Endodermal cell (in vitro differentiated cells): Measurements from ENCODE around the gene CATSPER4. TPM values are rescaled to one million over a fixed set of nuclear protein-coding genes. Genes with fewer than 3 reads are reported as not detected.

Experiments
- DNase-seq: peaks from one replicate; pipeline ENCODE4 v3.0.0-alpha.2; 2017
- H3K27ac ChIP-seq: 2 replicates; pipeline ENCODE4 v1.5.1; 2013; ENCODE audit warnings: mild to moderate bottlenecking, low read depth, low read length, moderate library complexity
- H3K27me3 ChIP-seq: 2 replicates; pipeline ENCODE4 v1.6.1; 2013; ENCODE audit warnings: mild to moderate bottlenecking, low read length, moderate library complexity; ENCODE audit not compliant: insufficient read depth, control insufficient read depth, poor library complexity, severe bottlenecking
- H3K36me3 ChIP-seq: 2 replicates; pipeline ENCODE4 v1.7.0; 2013; ENCODE audit warnings: mild to moderate bottlenecking, low read length, moderate library complexity; ENCODE audit not compliant: control insufficient read depth, insufficient read depth
- H3K4me1 ChIP-seq: one replicate; pipeline ENCODE4 v1.7.0; 2013; ENCODE audit warnings: low read length; ENCODE audit not compliant: control insufficient read depth, insufficient read depth
- H3K4me3 ChIP-seq: 2 replicates; pipeline ENCODE4 v1.5.1; 2013; ENCODE audit warnings: mild to moderate bottlenecking, low read length, moderate library complexity
- H3K9ac ChIP-seq: 2 replicates; pipeline ENCODE4 v1.6.1; 2013; ENCODE audit warnings: mild to moderate bottlenecking, low read length, moderate library complexity; ENCODE audit not compliant: poor library complexity, severe bottlenecking; ENCODE audit errors: extremely low read depth
- H3K9me3 ChIP-seq: 2 replicates; pipeline ENCODE4 v1.6.1; 2013; ENCODE audit warnings: mild to moderate bottlenecking, low read length, moderate library complexity; ENCODE audit not compliant: control insufficient read depth
- H3K27ac Mint-ChIP-seq: 2 replicates; pipeline ENCODE4 v1.8.0; 2020; ENCODE audit warnings: mixed read lengths
- H3K27me3 Mint-ChIP-seq: 2 replicates; pipeline ENCODE4 v1.8.0; 2021; ENCODE audit warnings: mild to moderate bottlenecking, mixed read lengths; ENCODE audit not compliant: insufficient read depth
- H3K36me3 Mint-ChIP-seq: 2 replicates; pipeline ENCODE4 v1.8.0; 2020; ENCODE audit warnings: low read depth, mixed read lengths
- H3K4me1 Mint-ChIP-seq: 2 replicates; pipeline ENCODE4 v1.8.0; 2020; ENCODE audit warnings: mixed read lengths
- H3K4me3 Mint-ChIP-seq: 2 replicates; pipeline ENCODE4 v1.8.0; 2020; ENCODE audit warnings: mild to moderate bottlenecking, moderate library complexity, mixed read lengths
- H3K9me3 Mint-ChIP-seq: 2 replicates; pipeline ENCODE4 v1.8.0; 2020; ENCODE audit warnings: mild to moderate bottlenecking, mixed read lengths
- WGBS, 2 experiments: methylation state at CpG; one replicate each; pipeline versions ENCODE4 v1.1.5 to v1.1.7; 2013; ENCODE audit warnings: missing lambda C conversion rate in 2 of 2, mixed read lengths in 1 of 2; ENCODE audit not compliant: insufficient coverage in 1 of 2, insufficient read length in 1 of 2; 5-methylcytosine and 5-hydroxymethylcytosine counted together
- total RNA-seq, 2 donors: library from RNA; stranded (reverse); fragmentation: NEBNext Ultra II Directional in 1 of 2; extraction: Animal tissue kit (Norgen Biotek cat#: 25700) in 1 of 2; gene quantifications; 2 replicates in 1 of 2; 3 replicates in 1 of 2; pipeline ENCODE4 v1.2.1, GENCODE V29; 2021
- TF ChIP-seq, protein P1 (sequence below): fragments of 200-600 bp; sonication (generic); conservative IDR thresholded peaks from 2 replicates; pipeline ENCODE4 v1.5.0; 2021; ENCODE audit warnings: antibody characterized with exemption, mild to moderate bottlenecking

Gene CATSPER4
- total RNA-seq, 2 donors from 2014 or later: 0.20 to 0.35 TPM

DNA sequence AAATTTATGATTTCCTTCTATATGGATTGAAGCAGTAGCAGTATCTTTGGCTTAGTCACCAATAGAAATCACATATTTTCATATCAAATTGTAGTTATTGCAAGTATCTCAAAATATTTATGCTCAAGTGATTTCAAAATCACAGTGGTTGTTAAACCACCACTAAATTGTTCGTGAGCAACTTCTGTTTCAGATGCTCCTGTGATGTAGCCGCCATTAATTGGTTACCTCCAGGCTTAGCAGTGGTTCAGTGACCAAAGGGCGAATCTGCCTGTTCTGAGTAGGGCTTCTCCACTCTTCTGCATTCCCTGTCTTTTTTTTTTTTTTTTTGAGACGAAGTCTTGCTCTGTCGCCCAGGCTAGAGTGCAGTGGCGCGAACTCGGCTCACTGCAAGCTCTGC, 15.1 kb upstream of the CATSPER4 start:
- Mint-ChIP-seq H3K36me3 (peaks cover 10% of the 10 kb centered on the region), H3K27ac (no peak overlapping the region), H3K4me3 (no peak overlapping the region), H3K4me1 (peaks cover 5% of the 10 kb centered on the region), H3K9me3 (no peaks in the 10 kb centered on the region), H3K27me3 (no peaks in the 10 kb centered on the region)
- DNase-seq: no peak
- H3K9ac ChIP-seq: no peak overlapping the region
- TF ChIP-seq, protein P1, sequence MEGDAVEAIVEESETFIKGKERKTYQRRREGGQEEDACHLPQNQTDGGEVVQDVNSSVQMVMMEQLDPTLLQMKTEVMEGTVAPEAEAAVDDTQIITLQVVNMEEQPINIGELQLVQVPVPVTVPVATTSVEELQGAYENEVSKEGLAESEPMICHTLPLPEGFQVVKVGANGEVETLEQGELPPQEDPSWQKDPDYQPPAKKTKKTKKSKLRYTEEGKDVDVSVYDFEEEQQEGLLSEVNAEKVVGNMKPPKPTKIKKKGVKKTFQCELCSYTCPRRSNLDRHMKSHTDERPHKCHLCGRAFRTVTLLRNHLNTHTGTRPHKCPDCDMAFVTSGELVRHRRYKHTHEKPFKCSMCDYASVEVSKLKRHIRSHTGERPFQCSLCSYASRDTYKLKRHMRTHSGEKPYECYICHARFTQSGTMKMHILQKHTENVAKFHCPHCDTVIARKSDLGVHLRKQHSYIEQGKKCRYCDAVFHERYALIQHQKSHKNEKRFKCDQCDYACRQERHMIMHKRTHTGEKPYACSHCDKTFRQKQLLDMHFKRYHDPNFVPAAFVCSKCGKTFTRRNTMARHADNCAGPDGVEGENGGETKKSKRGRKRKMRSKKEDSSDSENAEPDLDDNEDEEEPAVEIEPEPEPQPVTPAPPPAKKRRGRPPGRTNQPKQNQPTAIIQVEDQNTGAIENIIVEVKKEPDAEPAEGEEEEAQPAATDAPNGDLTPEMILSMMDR: no peak
- H3K9me3 ChIP-seq: no peaks in the 10 kb centered on the region
- WGBS, 2 experiments: 89 to 90% methylated on average over 3 to 8 of the region's 8 CpGs
- H3K27ac ChIP-seq: no peak overlapping the region
- H3K36me3 ChIP-seq: no peaks in the 10 kb centered on the region
- no peak overlapping the region for H3K4me3 ChIP-seq
- peaks cover 12% of the 10 kb centered on the region for H3K4me1 ChIP-seq
- H3K27me3 ChIP-seq: no peaks in the 10 kb centered on the region

DNA sequence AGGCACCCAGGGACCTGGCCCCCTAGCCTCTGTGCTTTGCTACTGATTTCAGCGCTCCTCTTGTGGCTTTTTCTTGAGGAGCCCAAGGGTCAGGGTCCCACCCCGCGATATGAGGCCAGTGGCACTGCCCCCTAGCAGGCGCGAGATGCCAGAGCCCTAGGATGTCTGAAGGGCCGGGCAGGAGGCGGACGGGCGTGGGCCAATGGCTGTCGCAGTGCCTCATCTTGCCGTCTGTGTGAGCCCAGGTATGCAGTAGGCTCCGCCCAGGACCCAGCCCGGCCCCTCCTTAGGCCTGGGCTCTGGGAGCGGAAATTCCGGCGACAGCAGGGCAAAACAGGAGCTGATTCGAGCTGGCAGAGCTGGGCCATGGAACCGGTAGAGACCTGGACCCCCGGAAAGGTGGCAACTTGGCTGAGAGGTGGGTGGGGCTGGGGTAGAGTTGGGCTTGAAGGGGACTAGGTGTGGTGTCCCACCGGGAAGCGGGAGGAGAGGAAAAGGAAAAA, 13.2 kb upstream of the CATSPER4 start, which contains the start of gene CNKSR1:
CNKSR1 (plus strand) TSS at position 310 of the 503 bp plus-strand sequence; CDS start at position 367, 57 bp downstream.
- Histone ChIP-seq H3K27ac (no peak within 1 kb of the TSS), H3K4me1 (no peaks in the 10 kb centered on the region), H3K27me3 (no peaks in the 10 kb centered on the region), H3K9ac (peak within 1 kb of the TSS; percentile 72), H3K4me3 (peak within 1 kb of the TSS; percentile 79), H3K36me3 (peaks cover 4% of the 10 kb centered on the region), H3K9me3 (no peaks in the 10 kb centered on the region)
- TF ChIP-seq, protein P1: peak; percentile 72
- Mint-ChIP-seq H3K27ac (peak within 1 kb of the TSS; percentile 98), H3K4me1 (peaks cover 3% of the 10 kb centered on the region), H3K27me3 (no peaks in the 10 kb centered on the region), H3K4me3 (peak within 1 kb of the TSS; percentile 79), H3K9me3 (no peaks in the 10 kb centered on the region), H3K36me3 (peaks cover 19% of the 10 kb centered on the region)
- WGBS, 2 experiments: 32 to 57% methylated on average over 15 to 21 of the region's 21 CpGs
- DNase-seq: peak; percentile 98

DNA sequence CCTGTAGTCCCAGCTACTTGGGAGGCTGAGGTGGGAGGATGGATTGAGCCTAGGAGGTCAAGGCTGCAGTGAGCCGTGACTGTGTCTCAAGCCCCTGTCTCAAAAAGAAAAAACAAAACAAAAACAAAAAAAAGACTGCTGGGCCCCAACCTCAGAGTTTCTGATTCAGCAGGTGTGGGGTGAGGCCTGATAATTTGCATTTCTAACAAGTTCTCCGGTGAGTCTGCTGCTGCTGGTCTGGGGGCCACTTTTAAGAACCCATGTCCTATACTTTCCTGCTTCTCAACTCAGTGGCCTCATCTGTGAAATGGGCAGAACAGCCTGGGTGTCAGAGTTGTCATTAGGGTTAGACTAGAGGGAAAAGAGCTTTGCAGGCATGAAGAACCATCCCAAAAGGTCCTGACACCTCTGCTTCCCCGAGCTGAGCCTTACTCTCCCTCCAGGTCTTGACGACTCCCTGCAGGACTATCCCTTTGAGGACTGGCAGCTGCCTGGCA, 10.3 kb upstream of the CATSPER4 start:
- Mint-ChIP-seq H3K4me1 (peaks cover 3% of the 10 kb centered on the region), H3K36me3 (peaks cover 28% of the 10 kb centered on the region), H3K27me3 (no peaks in the 10 kb centered on the region), H3K4me3 (no peak overlapping the region), H3K9me3 (no peaks in the 10 kb centered on the region), H3K27ac (no peak overlapping the region)
- no peak overlapping the region for H3K9ac ChIP-seq
- 90 to 96% methylated on average over 3 of the region's 4 CpGs for WGBS, 2 experiments
- no peak overlapping the region for H3K4me3 ChIP-seq
- peaks cover 4% of the 10 kb centered on the region for H3K36me3 ChIP-seq
- H3K27me3 ChIP-seq: no peaks in the 10 kb centered on the region
- TF ChIP-seq, protein P1: no peak
- no peaks in the 10 kb centered on the region for H3K9me3 ChIP-seq
- no peaks in the 10 kb centered on the region for H3K4me1 ChIP-seq
- H3K27ac ChIP-seq: no peak overlapping the region
- DNase-seq: no peak
